GM23248 (cell line): ENCODE data around the gene CCT3.

Experiments used
- EZH2 ChIP-seq: fragments of 200-600 bp; sonication (generic); IDR thresholded peaks from 2 replicates; pipeline ENCODE4 v1.6.1; 2018; ENCODE audit warnings: antibody characterized with exemption, mild to moderate bottlenecking; ENCODE audit not compliant: insufficient read depth, poor library complexity, severe bottlenecking
- EZH2phosphoT487 ChIP-seq: fragments of 200-600 bp; sonication (generic); IDR thresholded peaks from 2 replicates; pipeline ENCODE4 v1.6.1; 2018; ENCODE audit warnings: antibody characterized with exemption, moderate library complexity, mild to moderate bottlenecking, low read depth; ENCODE audit not compliant: insufficient read depth

- TF ChIP-seq EZH2phosphoT487 (no peak), EZH2 (no peak)
Observed at GRCh38 chr1:156305215-156305614, 32.9 kb downstream of the CCT3 start.
